Loucy (cell line): ENCODE data around the gene MFAP5.

Source experiments
- H2AFZ ChIP-seq: fragments of 200-600 bp; sonication (generic); 2 replicates; pipeline ENCODE4 v1.6.0; 2016; ENCODE audit warnings: antibody characterized with exemption, mild to moderate bottlenecking, low read length, moderate library complexity
- H3F3A ChIP-seq: fragments of 200-600 bp; 2 replicates; pipeline ENCODE4 v1.6.0; 2016; ENCODE audit warnings: antibody characterized with exemption, low read depth, mild to moderate bottlenecking
- H3K27me3 ChIP-seq: fragments of 200-600 bp; sonication (generic); 2 replicates; pipeline ENCODE4 v1.6.1; 2014; ENCODE audit warnings: low read length, mild to moderate bottlenecking; ENCODE audit not compliant: insufficient read depth, poor library complexity, severe bottlenecking
- H3K36me3 ChIP-seq: fragments of 200-600 bp; sonication (generic); 2 replicates; pipeline ENCODE4 v1.6.1; 2016; ENCODE audit warnings: low read length; ENCODE audit not compliant: insufficient read depth
- H3K4me1 ChIP-seq: fragments of 200-600 bp; sonication (generic); 2 replicates; pipeline ENCODE4 v1.5.1; 2014; ENCODE audit warnings: low read length, mild to moderate bottlenecking; ENCODE audit not compliant: insufficient read depth, poor library complexity, severe bottlenecking
- H3K4me2 ChIP-seq: fragments of 200-600 bp; sonication (generic); 2 replicates; pipeline ENCODE4 v1.6.0; 2014; ENCODE audit warnings: antibody characterized with exemption, low read length, low read depth, mild to moderate bottlenecking; ENCODE audit not compliant: poor library complexity, severe bottlenecking
- H3K4me3 ChIP-seq: fragments of 200-600 bp; sonication (generic); 2 replicates; pipeline ENCODE4 v1.5.1; 2014; ENCODE audit warnings: low read length, mild to moderate bottlenecking, mixed read lengths; ENCODE audit not compliant: poor library complexity, severe bottlenecking
- H3K79me2 ChIP-seq: fragments of 200-600 bp; sonication (generic); 2 replicates; pipeline ENCODE4 v1.6.1; 2014; ENCODE audit warnings: low read length; ENCODE audit not compliant: insufficient read depth
- H3K9ac ChIP-seq: fragments of 200-600 bp; sonication (generic); 2 replicates; pipeline ENCODE4 v1.6.0; 2014; ENCODE audit warnings: mild to moderate bottlenecking, low read depth, low read length, moderate library complexity; ENCODE audit not compliant: poor library complexity, severe bottlenecking
- H3K9me2 ChIP-seq: fragments of 200-600 bp; sonication (generic); replicated peaks from 2 replicates; pipeline ENCODE4 v1.6.1; 2016; ENCODE audit warnings: low read depth, low read length, mixed read lengths
- H3K9me3 ChIP-seq: fragments of 200-600 bp; sonication (generic); 2 replicates; pipeline ENCODE4 v1.6.1; 2014; ENCODE audit warnings: mild to moderate bottlenecking, antibody characterized with exemption, low read length, low read depth; ENCODE audit not compliant: insufficient read depth
- H4K20me1 ChIP-seq: fragments of 200-600 bp; sonication (generic); 2 replicates; pipeline ENCODE4 v1.6.0; 2014; ENCODE audit warnings: antibody characterized with exemption, low read length, mild to moderate bottlenecking; ENCODE audit not compliant: insufficient read depth, poor library complexity, severe bottlenecking
- CTCF ChIP-seq: fragments of 200-600 bp; sonication (generic); conservative IDR thresholded peaks from 2 replicates; pipeline ENCODE4 v1.5.1; 2014; ENCODE audit warnings: mild to moderate bottlenecking, antibody characterized with exemption, low read length
- EZH2phosphoT487 ChIP-seq: fragments of 200-600 bp; IDR thresholded peaks from 2 replicates; pipeline ENCODE4 v1.6.1; 2018; ENCODE audit warnings: antibody characterized with exemption, mild to moderate bottlenecking, moderate library complexity, borderline replicate concordance

MFAP5 gene

GRCh38 chr12:8665759-8666158 lies 3.1 kb upstream of the MFAP5 start:
- Histone ChIP-seq H3K4me3 (no peak overlapping the region), H3K4me2 (no peak overlapping the region), H3K36me3 (no peaks in the 10 kb centered on the region), H3K9me3 (no peaks in the 10 kb centered on the region), H2AFZ (no peak overlapping the region), H4K20me1 (no peaks in the 10 kb centered on the region), H3K9me2 (no peaks in the 10 kb centered on the region), H3K9ac (no peak overlapping the region), H3K79me2 (no peaks in the 10 kb centered on the region), H3F3A (no peaks in the 10 kb centered on the region), H3K4me1 (no peaks in the 10 kb centered on the region), H3K27me3 (no peaks in the 10 kb centered on the region)
- TF ChIP-seq EZH2phosphoT487 (no peak), CTCF (no peak)

GRCh38 chr12:8664228-8664913 lies 1.7 kb upstream of the MFAP5 start:
- no peaks in the 10 kb centered on the region for H3K27me3 ChIP-seq
- H4K20me1 ChIP-seq, result no peaks in the 10 kb centered on the region
- H3K4me1 ChIP-seq, result no peaks in the 10 kb centered on the region
- no peak overlapping the region for H3K4me3 ChIP-seq
- no peaks in the 10 kb centered on the region for H3F3A ChIP-seq
- no peaks in the 10 kb centered on the region for H3K9me3 ChIP-seq
- no peak overlapping the region for H3K9ac ChIP-seq
- no peak overlapping the region for H2AFZ ChIP-seq
- no peaks in the 10 kb centered on the region for H3K79me2 ChIP-seq
- no peak overlapping the region for H3K4me2 ChIP-seq
- no peaks in the 10 kb centered on the region for H3K36me3 ChIP-seq
- TF ChIP-seq EZH2phosphoT487 (no peak), CTCF (no peak)
- no peaks in the 10 kb centered on the region for H3K9me2 ChIP-seq

- H3F3A ChIP-seq, result no peaks in the 10 kb centered on the region
- H3K9ac ChIP-seq, result no peak overlapping the region
- H3K36me3 ChIP-seq, result no peaks in the 10 kb centered on the region
- no peaks in the 10 kb centered on the region for H3K79me2 ChIP-seq
- TF ChIP-seq EZH2phosphoT487, result no peak
- no peak for TF ChIP-seq CTCF
- H3K4me3 ChIP-seq, result no peak overlapping the region
- no peaks in the 10 kb centered on the region for H3K27me3 ChIP-seq
- no peaks in the 10 kb centered on the region for H3K4me1 ChIP-seq
- H3K4me2 ChIP-seq, result no peak overlapping the region
- no peaks in the 10 kb centered on the region for H3K9me2 ChIP-seq
- no peaks in the 10 kb centered on the region for H3K9me3 ChIP-seq
- no peaks in the 10 kb centered on the region for H4K20me1 ChIP-seq
- no peak overlapping the region for H2AFZ ChIP-seq
Observed at GRCh38 chr12:8661751-8662150, 875 bp downstream of the MFAP5 start.
